ENCODE results near the gene ADAM22.

The ADAM22 gene

DNA sequence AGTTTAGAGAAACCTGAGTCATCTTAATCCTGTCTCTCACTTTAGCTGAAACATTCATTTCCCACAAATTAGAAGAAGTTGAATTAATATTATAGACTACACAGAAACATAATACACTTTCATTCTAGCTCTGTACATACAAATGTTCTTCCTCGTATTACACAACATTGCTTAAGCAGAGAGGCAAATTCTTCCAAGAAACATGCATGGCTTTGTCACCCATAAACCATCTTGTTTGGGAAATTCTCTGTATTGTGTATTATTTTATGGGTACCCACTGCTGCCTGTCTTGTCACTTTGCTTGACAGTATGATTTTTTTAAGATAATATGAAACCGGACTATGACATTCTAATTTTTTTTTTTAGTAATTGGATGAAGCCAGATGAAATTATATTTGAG lies 181.8 kb downstream of the ADAM22 start:
- DNase-seq (ENCODE audit: low read depth, low spot score) = no peak
- in situ Hi-C loops (cut with HindIII; ENCODE audit: low sequenced_read_pairs) = no loop called here
- no peak overlapping the region for H3K4me3 ChIP-seq (ENCODE audit: low read depth, low read length)
- TF ChIP-seq, protein P1, sequence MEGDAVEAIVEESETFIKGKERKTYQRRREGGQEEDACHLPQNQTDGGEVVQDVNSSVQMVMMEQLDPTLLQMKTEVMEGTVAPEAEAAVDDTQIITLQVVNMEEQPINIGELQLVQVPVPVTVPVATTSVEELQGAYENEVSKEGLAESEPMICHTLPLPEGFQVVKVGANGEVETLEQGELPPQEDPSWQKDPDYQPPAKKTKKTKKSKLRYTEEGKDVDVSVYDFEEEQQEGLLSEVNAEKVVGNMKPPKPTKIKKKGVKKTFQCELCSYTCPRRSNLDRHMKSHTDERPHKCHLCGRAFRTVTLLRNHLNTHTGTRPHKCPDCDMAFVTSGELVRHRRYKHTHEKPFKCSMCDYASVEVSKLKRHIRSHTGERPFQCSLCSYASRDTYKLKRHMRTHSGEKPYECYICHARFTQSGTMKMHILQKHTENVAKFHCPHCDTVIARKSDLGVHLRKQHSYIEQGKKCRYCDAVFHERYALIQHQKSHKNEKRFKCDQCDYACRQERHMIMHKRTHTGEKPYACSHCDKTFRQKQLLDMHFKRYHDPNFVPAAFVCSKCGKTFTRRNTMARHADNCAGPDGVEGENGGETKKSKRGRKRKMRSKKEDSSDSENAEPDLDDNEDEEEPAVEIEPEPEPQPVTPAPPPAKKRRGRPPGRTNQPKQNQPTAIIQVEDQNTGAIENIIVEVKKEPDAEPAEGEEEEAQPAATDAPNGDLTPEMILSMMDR (IDR thresholded peaks at IDR 0.05; ENCODE audit: low read depth, low read length) = no peak

GRCh38 chr7:88116235-88116795 lies 182.3 kb downstream of the ADAM22 start:
- no peak for DNase-seq (ENCODE audit: low read depth, low spot score)
- in situ Hi-C loops (cut with HindIII; ENCODE audit: low sequenced_read_pairs) = no loop called here
- TF ChIP-seq, protein P1 (IDR thresholded peaks at IDR 0.05; ENCODE audit: low read depth, low read length) = no peak
- no peak overlapping the region for H3K4me3 ChIP-seq (ENCODE audit: low read depth, low read length)

- in situ Hi-C loops (cut with HindIII; ENCODE audit: low sequenced_read_pairs) = no loop called here
- TF ChIP-seq, protein P1 (IDR thresholded peaks at IDR 0.05; ENCODE audit: low read depth, low read length) = no peak
- no peak overlapping the region for H3K4me3 ChIP-seq (ENCODE audit: low read depth, low read length)
- no peak for DNase-seq (ENCODE audit: low read depth, low spot score)
These were observed 183.3 kb downstream of the ADAM22 start for GRCh38 chr7:88117325-88117724.

GRCh38 chr7:88121335-88121734 lies 187.3 kb downstream of the ADAM22 start:
- TF ChIP-seq, protein P1 (IDR thresholded peaks at IDR 0.05; ENCODE audit: low read depth, low read length) = no peak
- DNase-seq (ENCODE audit: low read depth, low spot score) = no peak
- in situ Hi-C loops (cut with HindIII; ENCODE audit: low sequenced_read_pairs) = no loop called here
- H3K4me3 ChIP-seq (ENCODE audit: low read depth, low read length) = no peak overlapping the region

DNA sequence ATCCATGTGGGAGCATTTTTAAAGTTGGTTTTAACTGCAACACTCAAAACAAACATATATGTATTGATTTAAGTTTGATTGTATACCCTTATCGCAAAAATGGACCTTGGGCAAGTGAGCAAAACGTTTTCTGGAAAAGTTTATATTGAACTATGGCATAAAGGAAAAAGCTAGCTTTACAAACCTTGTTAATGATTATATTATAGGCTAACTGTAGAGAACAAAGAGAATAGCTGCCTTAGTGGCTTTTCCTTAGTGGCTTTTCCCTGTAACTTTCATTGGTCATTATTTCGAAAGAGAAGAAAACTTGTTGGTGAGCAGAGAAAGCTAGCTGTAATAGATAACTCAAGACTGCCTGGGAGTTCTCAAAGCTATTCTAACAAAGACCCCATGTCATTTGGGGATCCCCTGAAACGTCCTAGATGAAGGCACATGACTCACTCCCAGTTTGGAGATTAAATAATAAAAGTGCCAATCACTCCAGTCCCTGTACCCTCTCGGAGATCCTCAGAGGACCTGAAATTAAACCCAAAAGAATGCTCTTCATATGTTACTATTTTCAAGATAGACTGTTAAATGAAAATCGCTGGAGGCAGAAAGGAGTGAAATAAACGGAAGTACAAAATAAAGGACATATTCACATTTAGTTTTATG lies 193.7 kb downstream of the ADAM22 start:
- no peak for DNase-seq (ENCODE audit: low read depth, low spot score)
- in situ Hi-C loops (cut with HindIII; ENCODE audit: low sequenced_read_pairs) = no loop called here
- TF ChIP-seq, protein P1 (IDR thresholded peaks at IDR 0.05; ENCODE audit: low read depth, low read length) = no peak
- no peak overlapping the region for H3K4me3 ChIP-seq (ENCODE audit: low read depth, low read length)

GRCh38 chr7:88132725-88133124 lies 198.7 kb downstream of the ADAM22 start:
- in situ Hi-C loops (cut with HindIII; ENCODE audit: low sequenced_read_pairs) = no loop called here
- no peak overlapping the region for H3K4me3 ChIP-seq (ENCODE audit: low read depth, low read length)
- TF ChIP-seq, protein P1 (IDR thresholded peaks at IDR 0.05; ENCODE audit: low read depth, low read length) = no peak
- DNase-seq (ENCODE audit: low read depth, low spot score) = no peak
